Measurements from ENCODE around the gene CYP4F2.
"Not testable (repeated sequence)": the region's sequence is repeated elsewhere in the genome, so short reads cannot be mapped to it uniquely, and the experiment has no call there.

Gene CYP4F2

DNA sequence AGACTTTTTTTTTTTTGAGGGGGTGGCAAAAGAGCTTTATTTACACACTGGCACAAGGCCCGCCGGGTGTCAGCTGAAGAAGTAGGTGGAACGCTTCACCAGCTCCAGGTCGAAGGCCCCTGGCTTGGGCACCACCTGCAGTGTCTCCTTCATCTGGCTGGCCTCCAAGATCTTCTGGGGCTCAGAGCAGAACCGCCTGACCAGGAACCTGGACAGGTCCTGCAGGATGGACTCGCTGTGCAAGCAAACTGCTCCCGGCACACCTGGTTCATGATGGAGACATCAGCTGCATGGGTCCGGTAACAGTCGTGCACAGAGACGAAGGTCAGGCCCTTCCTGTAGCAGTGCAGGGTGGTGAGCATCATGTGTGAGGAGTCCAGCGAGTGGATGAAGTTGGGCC, 4.4 kb upstream of the CYP4F2 start:
- in situ Hi-C loops (cut with MboI; ENCODE audit: low sequenced_read_pairs, unreplicated experiment), result no loop called here
- TF ChIP-seq, protein P1, sequence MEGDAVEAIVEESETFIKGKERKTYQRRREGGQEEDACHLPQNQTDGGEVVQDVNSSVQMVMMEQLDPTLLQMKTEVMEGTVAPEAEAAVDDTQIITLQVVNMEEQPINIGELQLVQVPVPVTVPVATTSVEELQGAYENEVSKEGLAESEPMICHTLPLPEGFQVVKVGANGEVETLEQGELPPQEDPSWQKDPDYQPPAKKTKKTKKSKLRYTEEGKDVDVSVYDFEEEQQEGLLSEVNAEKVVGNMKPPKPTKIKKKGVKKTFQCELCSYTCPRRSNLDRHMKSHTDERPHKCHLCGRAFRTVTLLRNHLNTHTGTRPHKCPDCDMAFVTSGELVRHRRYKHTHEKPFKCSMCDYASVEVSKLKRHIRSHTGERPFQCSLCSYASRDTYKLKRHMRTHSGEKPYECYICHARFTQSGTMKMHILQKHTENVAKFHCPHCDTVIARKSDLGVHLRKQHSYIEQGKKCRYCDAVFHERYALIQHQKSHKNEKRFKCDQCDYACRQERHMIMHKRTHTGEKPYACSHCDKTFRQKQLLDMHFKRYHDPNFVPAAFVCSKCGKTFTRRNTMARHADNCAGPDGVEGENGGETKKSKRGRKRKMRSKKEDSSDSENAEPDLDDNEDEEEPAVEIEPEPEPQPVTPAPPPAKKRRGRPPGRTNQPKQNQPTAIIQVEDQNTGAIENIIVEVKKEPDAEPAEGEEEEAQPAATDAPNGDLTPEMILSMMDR (IDR thresholded peaks at IDR 0.05; ENCODE audit: borderline replicate concordance, control extremely low read depth, extremely low read depth, insufficient read depth, missing control alignments), result no peak
- no peak for DNase-seq (ENCODE audit: low spot score)

DNA sequence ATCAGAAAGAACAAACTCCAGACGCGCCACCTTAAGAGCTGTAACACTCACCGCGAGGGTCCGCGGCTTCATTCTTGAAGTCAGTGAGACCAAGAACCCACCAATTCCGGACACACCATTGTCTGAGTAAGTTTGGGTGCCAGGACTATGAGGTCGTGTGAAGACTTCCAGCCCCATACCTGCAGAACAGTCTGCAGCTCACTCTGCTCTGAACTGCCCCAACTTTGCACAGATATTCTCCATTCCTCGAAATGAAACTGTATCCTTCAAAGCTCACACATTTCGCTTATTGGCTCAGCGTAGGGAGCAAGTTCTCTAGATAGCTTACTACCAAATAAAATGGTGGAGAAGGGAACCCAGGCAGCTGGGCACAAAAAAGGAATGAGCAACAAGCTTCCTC, 2.6 kb upstream of the CYP4F2 start:
- TF ChIP-seq, protein P1 (IDR thresholded peaks at IDR 0.05; ENCODE audit: borderline replicate concordance, control extremely low read depth, extremely low read depth, insufficient read depth, missing control alignments), result no peak
- DNase-seq (ENCODE audit: low spot score), result no peak
- in situ Hi-C loops (cut with MboI; ENCODE audit: low sequenced_read_pairs, unreplicated experiment), result no loop called here

GRCh38 chr19:15900032-15900431, 2.2 kb upstream of the CYP4F2 start:
- in situ Hi-C loops (cut with MboI; ENCODE audit: low sequenced_read_pairs, unreplicated experiment); DNase-seq (ENCODE audit: low spot score): not testable (repeated sequence)

- in situ Hi-C loops (cut with MboI; ENCODE audit: low sequenced_read_pairs, unreplicated experiment); DNase-seq (ENCODE audit: low spot score): not testable (repeated sequence)
Measured at GRCh38 chr19:15899561-15899960, 1.7 kb upstream of the CYP4F2 start.

GRCh38 chr19:15897026-15897737, 692 bp downstream of the CYP4F2 start:
- TF ChIP-seq, protein P1 (IDR thresholded peaks at IDR 0.05; ENCODE audit: borderline replicate concordance, control extremely low read depth, extremely low read depth, insufficient read depth, missing control alignments), result no peak
- no peak for DNase-seq (ENCODE audit: low spot score)
- in situ Hi-C loops (cut with MboI; ENCODE audit: low sequenced_read_pairs, unreplicated experiment), result no loop called here

DNA sequence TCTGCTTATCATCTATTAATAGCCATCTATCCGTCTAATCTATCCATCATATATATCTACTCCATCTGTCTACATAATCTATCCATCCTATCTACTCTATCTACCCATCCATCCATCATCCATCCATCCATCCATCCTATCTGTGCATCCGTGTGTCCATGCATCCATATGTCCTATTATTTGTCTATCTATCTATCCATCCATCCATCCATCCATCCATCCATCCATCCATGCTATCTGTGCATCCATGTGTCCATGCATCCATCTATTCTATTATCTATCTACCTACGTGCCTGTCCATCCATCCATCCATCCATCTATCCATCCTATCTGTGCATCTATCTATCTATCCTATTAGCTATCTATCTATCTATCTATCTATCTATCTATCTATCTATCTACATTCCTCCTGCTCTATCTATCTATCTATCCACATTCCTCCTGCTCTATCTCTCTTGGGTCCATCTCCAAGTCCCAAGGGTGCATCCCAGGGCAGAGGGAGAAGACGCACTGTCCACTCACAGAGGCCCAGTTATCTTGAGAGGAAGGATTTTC, 1.9 kb downstream of the CYP4F2 start:
- in situ Hi-C loops (cut with MboI; ENCODE audit: low sequenced_read_pairs, unreplicated experiment), result no loop called here
- TF ChIP-seq, protein P1 (IDR thresholded peaks at IDR 0.05; ENCODE audit: borderline replicate concordance, control extremely low read depth, extremely low read depth, insufficient read depth, missing control alignments), result no peak
- DNase-seq (ENCODE audit: low spot score), result no peak

- DNase-seq (ENCODE audit: low spot score), result no peak
- in situ Hi-C loops (cut with MboI; ENCODE audit: low sequenced_read_pairs, unreplicated experiment), result no loop called here
- TF ChIP-seq, protein P1 (IDR thresholded peaks at IDR 0.05; ENCODE audit: borderline replicate concordance, control extremely low read depth, extremely low read depth, insufficient read depth, missing control alignments), result no peak
Measured at GRCh38 chr19:15894359-15894758, 3.5 kb downstream of the CYP4F2 start.
